Measurements from ENCODE around the gene COX6B2. TPM values are rescaled to one million over a fixed set of nuclear protein-coding genes. Genes with fewer than 3 reads are reported as not detected.
"Not testable (repeated sequence)": the region's sequence is repeated elsewhere in the genome, so short reads cannot be mapped to it uniquely, and the experiment has no call there.

COX6B2 gene
- total RNA-seq, 1 donor from 2014 or later = 0.24 TPM

- no peak for DNase-seq (ENCODE audit: low read depth)
These were observed 9.3 kb downstream of the COX6B2 start for GRCh38 chr19:55345101-55345817.

GRCh38 chr19:55344444-55344843 is 10.1 kb downstream of the COX6B2 start:
- peak; percentile 97 for DNase-seq (ENCODE audit: low read depth)

- DNase-seq (ENCODE audit: low read depth) = no peak
These were observed 12.7 kb downstream of the COX6B2 start for GRCh38 chr19:55341595-55342531.

GRCh38 chr19:55341171-55341588 is 13.3 kb downstream of the COX6B2 start:
- peak; percentile 89 for DNase-seq (ENCODE audit: low read depth)

- DNase-seq (ENCODE audit: low read depth) = peak; percentile 52
These were observed 13.8 kb downstream of the COX6B2 start for GRCh38 chr19:55340784-55341147.

GRCh38 chr19:55339889-55340783 is 14.4 kb downstream of the COX6B2 start:
- no peak for DNase-seq (ENCODE audit: low read depth)

- DNase-seq (ENCODE audit: low read depth) = peak; percentile 100
These were observed 15.2 kb downstream of the COX6B2 start, which contains the start of gene KMT5C for GRCh38 chr19:55339105-55339888. Gene KMT5C (plus strand): TSS chr19:55339876. CDS start chr19:55341937, 2,061 bp downstream.

- DNase-seq (ENCODE audit: low read depth) = no peak
These were observed 18.4 kb downstream of the COX6B2 start for GRCh38 chr19:55336101-55336500.

GRCh38 chr19:55333870-55334269 is 20.6 kb downstream of the COX6B2 start:
- DNase-seq (ENCODE audit: low read depth) = no peak

- DNase-seq (ENCODE audit: low read depth) = not testable (repeated sequence)
These were observed 24.7 kb downstream of the COX6B2 start for GRCh38 chr19:55329791-55330190.

- not testable (repeated sequence) for DNase-seq (ENCODE audit: low read depth)
These were observed 25.7 kb downstream of the COX6B2 start for GRCh38 chr19:55328774-55329318.

GRCh38 chr19:55325172-55325571 is 29.3 kb downstream of the COX6B2 start, which contains the start of gene TMEM150B:
Gene TMEM150B (minus strand): TSS chr19:55325341. CDS start chr19:55321036, 4,305 bp downstream.
- DNase-seq (ENCODE audit: low read depth) = no peak

- DNase-seq (ENCODE audit: low read depth) = no peak
These were observed 29.9 kb downstream of the COX6B2 start for GRCh38 chr19:55324662-55325061.

GRCh38 chr19:55322204-55322885 is 32.2 kb downstream of the COX6B2 start:
- no peak for DNase-seq (ENCODE audit: low read depth)

- DNase-seq (ENCODE audit: low read depth) = no peak
These were observed 32.9 kb downstream of the COX6B2 start for GRCh38 chr19:55321466-55322137.

GRCh38 chr19:55320844-55321419 is 33.6 kb downstream of the COX6B2 start:
- DNase-seq (ENCODE audit: low read depth) = no peak

GRCh38 chr19:55319785-55320184 is 34.7 kb downstream of the COX6B2 start:
- peak; percentile 26 for DNase-seq (ENCODE audit: low read depth)

GRCh38 chr19:55316646-55317045 is 37.9 kb downstream of the COX6B2 start:
- no peak for DNase-seq (ENCODE audit: low read depth)

All from myocyte (in vitro differentiated cells).